Spleen (tissue), 11 donors: ENCODE data around the gene SOX30. TPM values are rescaled to one million over a fixed set of nuclear protein-coding genes. Genes with fewer than 3 reads are reported as not detected.

Experiments
- DNase-seq: peaks from one replicate; pipeline ENCODE4 v3.0.0-alpha.2; 2020
- H3K27ac ChIP-seq, 8 donors: fragments of 200-600 bp; sonication (generic) in 7 of 8; 1 replicate in 4 of 8; 2 replicates in 4 of 8; pipeline versions ENCODE4 v1.5.0 to v1.8.0; 2016 to 2021; ENCODE audit warnings: inconsistent platforms in 4 of 8, mild to moderate bottlenecking in 4 of 8, moderate library complexity in 1 of 8
- H3K27me3 ChIP-seq, 7 donors: fragments of 200-600 bp; sonication (generic) in 6 of 7; replicated peaks in 1 of 7; 1 replicate in 4 of 7; 2 replicates in 3 of 7; pipeline versions ENCODE4 v1.5.0 to v1.8.0; 2016 to 2021; ENCODE audit warnings: inconsistent platforms in 3 of 7, mild to moderate bottlenecking in 1 of 7
- H3K36me3 ChIP-seq, 6 donors: fragments of 200-600 bp; sonication (generic) in 5 of 6; 1 replicate in 4 of 6; 2 replicates in 2 of 6; pipeline versions ENCODE4 v1.5.0 to v1.8.0; 2016 to 2021; ENCODE audit warnings: inconsistent platforms in 2 of 6
- H3K4me1 ChIP-seq, 6 donors: fragments of 200-600 bp; sonication (generic) in 5 of 6; 1 replicate in 3 of 6; 2 replicates in 3 of 6; pipeline versions ENCODE4 v1.5.0 to v1.8.0; 2016 to 2021; ENCODE audit warnings: inconsistent platforms in 3 of 6
- H3K4me3 ChIP-seq, 8 donors: fragments of 200-600 bp; sonication (generic) in 7 of 8; 1 replicate in 4 of 8; 2 replicates in 4 of 8; pipeline versions ENCODE4 v1.5.0 to v1.8.0; 2016 to 2021; ENCODE audit warnings: inconsistent platforms in 4 of 8, mild to moderate bottlenecking in 4 of 8, moderate library complexity in 2 of 8
- H3K9me3 ChIP-seq, 8 donors: fragments of 200-600 bp; sonication (generic) in 7 of 8; 1 replicate in 4 of 8; 2 replicates in 4 of 8; pipeline versions ENCODE4 v1.5.0 to v1.8.0; 2016 to 2021; ENCODE audit warnings: inconsistent platforms in 4 of 8
- CTCF ChIP-seq, 11 experiments: fragments of 200-600 bp in 7 of 11; fragments of 450-650 bp in 4 of 11; sonication (generic) in 4 of 11; IDR thresholded peaks in 8 of 11; conservative IDR thresholded peaks in 3 of 11; 1 replicate in 7 of 11; 2 replicates in 4 of 11; pipeline versions ENCODE4 v1.4.0 to v1.8.0; 2016 to 2021; ENCODE audit warnings: antibody characterized with exemption in 11 of 11, inconsistent platforms in 4 of 11, mild to moderate bottlenecking in 1 of 11
- POLR2A ChIP-seq, 3 donors: fragments of 450-650 bp; IDR thresholded peaks; one replicate each; pipeline ENCODE4 v1.5.1; 2017; ENCODE audit warnings: antibody characterized with exemption in 3 of 3, mild to moderate bottlenecking in 1 of 3
- POLR2AphosphoS5 ChIP-seq, 3 donors: sonication (generic); formaldehyde crosslinking; IDR thresholded peaks; one replicate each; pipeline ENCODE4 v1.5.1; 2017; ENCODE audit warnings: antibody characterized with exemption in 3 of 3
- WGBS, 5 donors: extraction: QIAGEN DNeasy Blood & Tissue Kit in 3 of 5; methylation state at CpG; one replicate each; pipeline versions ENCODE4 v1.1.5 to v1.1.7; 2013 to 2018; 5-methylcytosine and 5-hydroxymethylcytosine counted together
- intact Hi-C: fragments of 100-400 bp; cut with DNase I; formaldehyde crosslinking; loops from one replicate; pipeline ENCODE4 v1.15.0; 2023; ENCODE audit warnings: low total_unique reads
- polyA plus RNA-seq, 3 donors: library from polyadenylated mRNA; stranded (reverse); fragments of 200-250 nt; gene quantifications; one replicate each; pipeline ENCODE4 v1.2.1, GENCODE V29; 2013
- total RNA-seq, 7 donors: library from RNA; depleted of rRNA in 3 of 7; stranded (reverse); fragments of >200 nt in 3 of 7; fragmentation: NEBNext Ultra II Directional in 4 of 7; extraction: Animal tissue kit (Norgen Biotek cat#: 25700) in 4 of 7; gene quantifications; one replicate each; pipeline versions ENCODE4 v1.1.0 to v1.2.1, GENCODE V29; 2016 to 2021
- donor health status: healthy with polysubstance abuse.
- donor health status: DM: no; HTN: no; CAD: no; lungs with moderate emphysema.
- donor health status: DM: no; HTN: no; CAD: no.
- donor health status: Bipolar disorder and iron deficiency.
- donor health status: healthy.
- donor health status: DM: no; HTN: no; CAD: no.
- donor health status: DM: yes; HTN: yes; CAD: no.

The SOX30 gene
- total and polyA plus RNA-seq, 10 donors, result 0.02 to 0.27 (median 0.16) TPM; not detected in 2

- no peaks in the 10 kb centered on the region for H3K36me3 ChIP-seq
- 90 to 95% (median 93%) methylated on average over 8 of the region's 8 CpGs for WGBS, 5 donors
- H3K4me1 ChIP-seq, result peaks cover 0 to 23% (median 17%) of the 10 kb centered on the region in 6 donors
- no peak overlapping the region for H3K27ac ChIP-seq
- DNase-seq, result no peak
- TF ChIP-seq POLR2AphosphoS5 (IDR thresholded peaks at IDR 0.05), result no peak
- TF ChIP-seq POLR2A (IDR thresholded peaks at IDR 0.05), result no peak
- TF ChIP-seq CTCF (IDR thresholded peaks at IDR 0.05 in 8 of 11, conservative IDR thresholded peaks at IDR 0.05 in 3 of 11), result no peak
- no peaks in the 10 kb centered on the region for H3K9me3 ChIP-seq
- intact Hi-C loops, result loop anchor here (5.0 kb wide), 1 partner anchor 44 kb away; no protein-coding TSS in a partner anchor
- no peak overlapping the region for H3K4me3 ChIP-seq
- peaks cover 0 to 32% (median 4%) of the 10 kb centered on the region in 7 donors for H3K27me3 ChIP-seq
Measured at GRCh38 chr5:157672976-157673375, 20.7 kb upstream of the SOX30 start.

GRCh38 chr5:157671592-157672330, 19.5 kb upstream of the SOX30 start:
- 32 to 56% (median 38%) methylated on average over 40 to 57 of the region's 57 CpGs for WGBS, 5 donors
- Histone ChIP-seq H3K27ac (peak overlapping the region in 1 of 8 donors; percentile 24), H3K4me1 (peaks cover 0 to 23% (median 17%) of the 10 kb centered on the region in 6 donors), H3K9me3 (no peaks in the 10 kb centered on the region), H3K36me3 (no peaks in the 10 kb centered on the region), H3K4me3 (peak overlapping the region; percentile 46 to 72 (median 58)), H3K27me3 (peaks cover 0 to 32% (median 4%) of the 10 kb centered on the region in 7 donors)
- DNase-seq, result no peak
- intact Hi-C loops, result loop anchor here (5.0 kb wide), 1 partner anchor 46 kb away; no protein-coding TSS in a partner anchor
- TF ChIP-seq POLR2AphosphoS5 (IDR thresholded peaks at IDR 0.05) (no peak), CTCF (IDR thresholded peaks at IDR 0.05 in 8 of 11, conservative IDR thresholded peaks at IDR 0.05 in 3 of 11) (no peak), POLR2A (IDR thresholded peaks at IDR 0.05) (no peak)

- peaks cover 0 to 23% (median 17%) of the 10 kb centered on the region in 6 donors for H3K4me1 ChIP-seq
- no peaks in the 10 kb centered on the region for H3K9me3 ChIP-seq
- no peak for TF ChIP-seq POLR2A (IDR thresholded peaks at IDR 0.05)
- TF ChIP-seq POLR2AphosphoS5 (IDR thresholded peaks at IDR 0.05), result peak; percentile 11 to 58 (median 52)
- no peak for TF ChIP-seq CTCF (IDR thresholded peaks at IDR 0.05 in 8 of 11, conservative IDR thresholded peaks at IDR 0.05 in 3 of 11)
- peaks cover 0 to 32% (median 4%) of the 10 kb centered on the region in 7 donors for H3K27me3 ChIP-seq
- no peaks in the 10 kb centered on the region for H3K36me3 ChIP-seq
- H3K4me3 ChIP-seq, result peak within 1 kb of the TSS; percentile 46 to 72 (median 58)
- DNase-seq, result peak; percentile 81
- WGBS, 5 donors, result 1 to 5% (median 3%) methylated on average over 32 to 59 of the region's 59 CpGs
- intact Hi-C loops, result loop anchor here (5.0 kb wide), 1 partner anchor 46 kb away; no protein-coding TSS in a partner anchor
- peak within 1 kb of the TSS in 1 of 8 donors; percentile 24 for H3K27ac ChIP-seq
Measured at GRCh38 chr5:157670662-157671591, 18.7 kb upstream of the SOX30 start, which contains the start of gene C5orf52. Gene C5orf52, plus strand, starts transcription at chr5:157671533. Its CDS starts 82 bp downstream, at chr5:157671615.
